SK-N-SH (cell line): ENCODE data around the gene MRPL14.

Experiments used
- EZH2phosphoT487 ChIP-seq: fragments of 200-600 bp; sonication (generic); IDR thresholded peaks from 2 replicates; pipeline ENCODE4 v1.6.1; 2017; ENCODE audit warnings: low read depth, mixed run types, mild to moderate bottlenecking, antibody characterized with exemption, moderate library complexity, borderline replicate concordance
- RAD21 ChIP-seq: IDR thresholded peaks from 2 replicates; pipeline ENCODE4 v1.6.1; 2012; ENCODE audit warnings: mild to moderate bottlenecking, low read length
- TF ChIP-seq, protein P1 (sequence below): fragments of 200-600 bp; sonication (generic); IDR thresholded peaks from 2 replicates; pipeline ENCODE4 v1.6.1; 2017; ENCODE audit warnings: antibody characterized with exemption, mild to moderate bottlenecking, moderate library complexity
- TF ChIP-seq, protein P2 (sequence below): fragments of 150-350 bp; IDR thresholded peaks from 2 replicates; pipeline ENCODE4 v1.6.1; 2016; ENCODE audit warnings: mild to moderate bottlenecking, low read depth, low read length

GRCh38 chr6:44133981-44134711, 6.9 kb upstream of the MRPL14 start:
- TF ChIP-seq EZH2phosphoT487 = no peak
- TF ChIP-seq, protein P1, sequence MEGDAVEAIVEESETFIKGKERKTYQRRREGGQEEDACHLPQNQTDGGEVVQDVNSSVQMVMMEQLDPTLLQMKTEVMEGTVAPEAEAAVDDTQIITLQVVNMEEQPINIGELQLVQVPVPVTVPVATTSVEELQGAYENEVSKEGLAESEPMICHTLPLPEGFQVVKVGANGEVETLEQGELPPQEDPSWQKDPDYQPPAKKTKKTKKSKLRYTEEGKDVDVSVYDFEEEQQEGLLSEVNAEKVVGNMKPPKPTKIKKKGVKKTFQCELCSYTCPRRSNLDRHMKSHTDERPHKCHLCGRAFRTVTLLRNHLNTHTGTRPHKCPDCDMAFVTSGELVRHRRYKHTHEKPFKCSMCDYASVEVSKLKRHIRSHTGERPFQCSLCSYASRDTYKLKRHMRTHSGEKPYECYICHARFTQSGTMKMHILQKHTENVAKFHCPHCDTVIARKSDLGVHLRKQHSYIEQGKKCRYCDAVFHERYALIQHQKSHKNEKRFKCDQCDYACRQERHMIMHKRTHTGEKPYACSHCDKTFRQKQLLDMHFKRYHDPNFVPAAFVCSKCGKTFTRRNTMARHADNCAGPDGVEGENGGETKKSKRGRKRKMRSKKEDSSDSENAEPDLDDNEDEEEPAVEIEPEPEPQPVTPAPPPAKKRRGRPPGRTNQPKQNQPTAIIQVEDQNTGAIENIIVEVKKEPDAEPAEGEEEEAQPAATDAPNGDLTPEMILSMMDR = no peak
- no peak for TF ChIP-seq RAD21
- TF ChIP-seq, protein P2, sequence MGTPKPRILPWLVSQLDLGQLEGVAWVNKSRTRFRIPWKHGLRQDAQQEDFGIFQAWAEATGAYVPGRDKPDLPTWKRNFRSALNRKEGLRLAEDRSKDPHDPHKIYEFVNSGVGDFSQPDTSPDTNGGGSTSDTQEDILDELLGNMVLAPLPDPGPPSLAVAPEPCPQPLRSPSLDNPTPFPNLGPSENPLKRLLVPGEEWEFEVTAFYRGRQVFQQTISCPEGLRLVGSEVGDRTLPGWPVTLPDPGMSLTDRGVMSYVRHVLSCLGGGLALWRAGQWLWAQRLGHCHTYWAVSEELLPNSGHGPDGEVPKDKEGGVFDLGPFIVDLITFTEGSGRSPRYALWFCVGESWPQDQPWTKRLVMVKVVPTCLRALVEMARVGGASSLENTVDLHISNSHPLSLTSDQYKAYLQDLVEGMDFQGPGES = no peak
